TTC549 (cell line): ENCODE measurements around the gene SMIM14.
"Not testable (repeated sequence)": the region's sequence is repeated elsewhere in the genome, so short reads cannot be mapped to it uniquely, and the experiment has no call there.

Experiments
- FAIRE-seq: peaks from 2 replicates; lab custom pipeline; 2012; peaks lifted over from hg19 to GRCh38; lab: Jason Lieb, UNC

SMIM14 gene

GRCh38 chr4:39596971-39597370 is 41.7 kb downstream of the SMIM14 start:
- no peak for FAIRE-seq

GRCh38 chr4:39591290-39591689 is 47.4 kb downstream of the SMIM14 start:
- no peak for FAIRE-seq

- FAIRE-seq: no peak
Observed at GRCh38 chr4:39587881-39588280, 50.8 kb downstream of the SMIM14 start.

GRCh38 chr4:39574946-39575345 is 63.7 kb downstream of the SMIM14 start:
- no peak for FAIRE-seq

GRCh38 chr4:39571504-39571903 is 67.2 kb downstream of the SMIM14 start:
- no peak for FAIRE-seq

- no peak for FAIRE-seq
Observed at GRCh38 chr4:39571054-39571453, 67.6 kb downstream of the SMIM14 start.

GRCh38 chr4:39569209-39569608 is 69.5 kb downstream of the SMIM14 start:
- FAIRE-seq: no peak

- FAIRE-seq: no peak
Observed at GRCh38 chr4:39568805-39569204, 69.9 kb downstream of the SMIM14 start.

GRCh38 chr4:39565878-39566600 is 72.6 kb downstream of the SMIM14 start:
- FAIRE-seq: no peak

- no peak for FAIRE-seq
Observed at GRCh38 chr4:39563346-39563847, 75.3 kb downstream of the SMIM14 start.

GRCh38 chr4:39562792-39563191 is 75.9 kb downstream of the SMIM14 start:
- no peak for FAIRE-seq

- FAIRE-seq: no peak
Observed at GRCh38 chr4:39559626-39560025, 79.0 kb downstream of the SMIM14 start.

- FAIRE-seq: no peak
Observed at GRCh38 chr4:39555472-39555871, 83.2 kb downstream of the SMIM14 start.

GRCh38 chr4:39548425-39549067 is 90.1 kb downstream of the SMIM14 start:
- no peak for FAIRE-seq

GRCh38 chr4:39544580-39545315 is 93.9 kb downstream of the SMIM14 start:
- FAIRE-seq: no peak

GRCh38 chr4:39544080-39544479 is 94.6 kb downstream of the SMIM14 start:
- not testable (repeated sequence) for FAIRE-seq

GRCh38 chr4:39543034-39543433 is 95.6 kb downstream of the SMIM14 start:
- FAIRE-seq: no peak

- FAIRE-seq: no peak
Observed at GRCh38 chr4:39542611-39543012, 96.1 kb downstream of the SMIM14 start.

- no peak for FAIRE-seq
Observed at GRCh38 chr4:39541987-39542610, 96.6 kb downstream of the SMIM14 start.

GRCh38 chr4:39539089-39539611 is 99.5 kb downstream of the SMIM14 start:
- no peak for FAIRE-seq

- no peak for FAIRE-seq
Observed at GRCh38 chr4:39533541-39533940, 105.1 kb downstream of the SMIM14 start.

- FAIRE-seq: not testable (repeated sequence)
Observed at GRCh38 chr4:39532237-39532636, 106.4 kb downstream of the SMIM14 start.
